Thoracic aorta endothelial cell (primary cell): ENCODE data around the gene BHLHA9. TPM values are rescaled to one million over a fixed set of nuclear protein-coding genes. Genes with fewer than 3 reads are reported as not detected.

Source experiments
- total RNA-seq: library from RNA; depleted of rRNA; stranded (reverse); fragments of >200 nt; gene quantifications from 2 replicates; pipeline ENCODE4 v1.2.3, GENCODE V29; 2012

The BHLHA9 gene
- total RNA-seq = not detected in 2 replicates

GRCh38 chr17:1270210-1271029 lies at the start of gene BHLHA9:
Gene BHLHA9 (plus strand): TSS chr17:1270444. CDS start chr17:1270564, 120 bp downstream.

Other genes with a start within 250 kb of the BHLHA9 start
- gene ABR, start 90.5 kb upstream of the BHLHA9 start, total RNA-seq = 74.3 and 82.0 TPM in 2 replicates
- not detected in 2 replicates for gene TRARG1, start 9.2 kb downstream of the BHLHA9 start, total RNA-seq
- 1,204 and 1,254 TPM in 2 replicates for gene YWHAE, start 129.8 kb downstream of the BHLHA9 start, total RNA-seq
- 151 and 157 TPM in 2 replicates for gene CRK, start 185.8 kb downstream of the BHLHA9 start, total RNA-seq
- 176 and 210 TPM in 2 replicates for gene MYO1C, start 222.2 kb downstream of the BHLHA9 start, total RNA-seq
- 38.0 and 39.6 TPM in 2 replicates for gene INPP5K, start 246.2 kb downstream of the BHLHA9 start, total RNA-seq